GM13976 (cell line): ENCODE measurements around the gene HOXB7.

Experiments
- DNase-seq: peaks from one replicate; pipeline ENCODE4 v3.0.0; 2012; ENCODE audit warnings: low spot score
- in situ Hi-C: fragments of 300-500 bp; cut with MboI; formaldehyde crosslinking; loops from one replicate; pipeline ENCODE4 v1.12.0; 2022; ENCODE audit warnings: low sequenced_read_pairs, mixed read lengths, inconsistent platforms; ENCODE audit not compliant: unreplicated experiment
- TF ChIP-seq, protein P1 (sequence below): IDR thresholded peaks from 2 replicates; pipeline ENCODE4 v1.5.1; 2012; ENCODE audit warnings: borderline replicate concordance, mild to moderate bottlenecking; ENCODE audit not compliant: insufficient read depth; ENCODE audit errors: extremely low read depth, missing control alignments, control extremely low read depth

Gene HOXB7

DNA sequence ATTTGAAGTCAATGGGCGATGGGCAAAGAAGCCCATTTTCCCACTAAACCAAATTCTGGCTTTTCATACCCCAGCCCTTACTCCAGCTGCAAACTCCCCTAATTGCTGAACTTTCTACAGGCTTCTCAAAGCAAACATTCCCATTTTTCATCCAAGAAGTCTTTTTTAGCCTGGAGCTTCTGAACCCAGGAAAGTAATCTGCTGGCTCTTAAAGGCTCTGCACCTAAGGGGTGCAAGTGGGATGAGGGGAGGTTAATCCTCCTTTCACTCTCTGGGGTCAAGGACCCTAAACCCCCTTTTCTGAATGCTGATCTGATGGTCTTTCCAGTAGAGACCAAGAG is 2.4 kb downstream of the HOXB7 start:
- no peak for DNase-seq
- in situ Hi-C loops = no loop called here
- TF ChIP-seq, protein P1, sequence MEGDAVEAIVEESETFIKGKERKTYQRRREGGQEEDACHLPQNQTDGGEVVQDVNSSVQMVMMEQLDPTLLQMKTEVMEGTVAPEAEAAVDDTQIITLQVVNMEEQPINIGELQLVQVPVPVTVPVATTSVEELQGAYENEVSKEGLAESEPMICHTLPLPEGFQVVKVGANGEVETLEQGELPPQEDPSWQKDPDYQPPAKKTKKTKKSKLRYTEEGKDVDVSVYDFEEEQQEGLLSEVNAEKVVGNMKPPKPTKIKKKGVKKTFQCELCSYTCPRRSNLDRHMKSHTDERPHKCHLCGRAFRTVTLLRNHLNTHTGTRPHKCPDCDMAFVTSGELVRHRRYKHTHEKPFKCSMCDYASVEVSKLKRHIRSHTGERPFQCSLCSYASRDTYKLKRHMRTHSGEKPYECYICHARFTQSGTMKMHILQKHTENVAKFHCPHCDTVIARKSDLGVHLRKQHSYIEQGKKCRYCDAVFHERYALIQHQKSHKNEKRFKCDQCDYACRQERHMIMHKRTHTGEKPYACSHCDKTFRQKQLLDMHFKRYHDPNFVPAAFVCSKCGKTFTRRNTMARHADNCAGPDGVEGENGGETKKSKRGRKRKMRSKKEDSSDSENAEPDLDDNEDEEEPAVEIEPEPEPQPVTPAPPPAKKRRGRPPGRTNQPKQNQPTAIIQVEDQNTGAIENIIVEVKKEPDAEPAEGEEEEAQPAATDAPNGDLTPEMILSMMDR = no peak

DNA sequence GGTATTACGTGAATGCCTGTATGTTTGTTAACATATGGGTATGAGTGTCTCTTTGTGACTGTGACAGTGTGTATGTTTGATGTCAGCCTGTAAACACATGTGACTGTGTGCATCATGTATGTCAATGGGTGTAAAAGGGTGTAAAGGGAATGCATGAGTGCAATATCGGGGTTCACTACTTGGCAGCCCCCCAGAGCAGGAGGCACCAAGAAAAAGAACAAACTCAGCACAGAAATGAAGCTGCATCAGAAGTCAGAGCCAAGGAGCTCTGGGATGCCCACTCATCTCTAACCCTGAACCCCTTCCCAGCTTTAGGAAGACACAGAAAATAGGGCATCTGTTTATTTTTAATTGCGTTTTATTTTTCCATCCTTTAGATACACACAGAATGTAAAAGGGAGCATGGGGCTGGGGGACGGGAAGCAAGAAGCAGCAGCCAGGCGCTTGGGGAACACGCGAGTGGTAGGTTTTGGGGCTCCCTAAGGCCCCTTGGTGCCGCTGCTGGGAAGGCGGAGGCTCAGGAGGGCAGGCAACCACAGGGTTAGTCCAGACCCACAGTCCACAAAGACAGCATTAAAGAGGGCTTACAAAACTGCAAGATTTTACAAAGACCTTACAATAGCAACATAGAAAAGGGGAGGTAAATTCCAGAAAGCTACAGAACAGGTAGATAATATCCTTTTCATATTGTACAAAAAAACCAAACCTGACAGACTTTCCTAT is 3.8 kb downstream of the HOXB7 start:
- TF ChIP-seq, protein P1 = no peak
- in situ Hi-C loops = no loop called here
- DNase-seq = no peak

DNA sequence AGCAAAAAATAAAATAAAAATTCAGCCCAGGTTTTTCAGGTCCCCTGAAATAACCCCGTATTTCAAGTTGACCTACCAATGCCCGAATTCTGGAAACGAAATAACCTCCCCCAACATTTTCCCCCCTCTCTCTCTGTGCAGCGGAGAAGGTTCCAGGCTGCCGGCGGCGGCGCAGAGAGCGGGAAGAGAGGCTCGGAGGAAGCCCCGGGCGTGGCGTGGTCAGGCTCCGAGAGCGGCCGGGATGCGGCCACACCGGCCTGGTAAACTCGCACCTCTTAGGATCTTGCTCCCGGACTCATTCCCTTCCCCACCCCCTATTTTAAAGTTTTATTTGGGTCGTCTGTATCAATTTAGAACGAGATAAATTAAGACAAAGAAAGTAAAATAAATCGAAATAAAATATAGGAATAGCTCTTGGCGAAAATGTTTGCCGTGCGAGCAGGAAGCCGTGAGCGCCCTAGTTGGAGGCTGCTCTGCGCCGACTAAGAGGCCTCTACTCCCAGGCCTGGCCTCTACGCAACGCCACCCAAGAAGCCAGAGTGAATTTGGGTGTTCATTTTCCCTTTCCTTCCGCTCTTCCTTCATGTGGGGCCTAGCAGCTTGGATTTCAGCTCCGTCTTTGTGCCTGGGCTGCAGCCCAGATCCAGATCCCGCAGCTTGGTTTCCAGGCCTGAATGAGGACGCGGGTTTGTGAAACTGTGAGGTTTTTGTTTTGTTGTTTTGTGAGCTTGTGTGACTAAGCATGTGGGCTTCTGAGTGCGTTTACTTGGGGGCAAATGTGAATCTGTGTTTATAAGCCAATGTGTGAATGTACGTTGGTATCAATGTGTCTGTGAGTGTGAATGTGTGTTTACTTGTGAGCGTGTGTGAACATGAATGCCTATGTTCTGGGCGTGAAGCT is 4.6 kb downstream of the HOXB7 start:
- in situ Hi-C loops = no loop called here
- TF ChIP-seq, protein P1 = no peak
- DNase-seq = no peak

DNA sequence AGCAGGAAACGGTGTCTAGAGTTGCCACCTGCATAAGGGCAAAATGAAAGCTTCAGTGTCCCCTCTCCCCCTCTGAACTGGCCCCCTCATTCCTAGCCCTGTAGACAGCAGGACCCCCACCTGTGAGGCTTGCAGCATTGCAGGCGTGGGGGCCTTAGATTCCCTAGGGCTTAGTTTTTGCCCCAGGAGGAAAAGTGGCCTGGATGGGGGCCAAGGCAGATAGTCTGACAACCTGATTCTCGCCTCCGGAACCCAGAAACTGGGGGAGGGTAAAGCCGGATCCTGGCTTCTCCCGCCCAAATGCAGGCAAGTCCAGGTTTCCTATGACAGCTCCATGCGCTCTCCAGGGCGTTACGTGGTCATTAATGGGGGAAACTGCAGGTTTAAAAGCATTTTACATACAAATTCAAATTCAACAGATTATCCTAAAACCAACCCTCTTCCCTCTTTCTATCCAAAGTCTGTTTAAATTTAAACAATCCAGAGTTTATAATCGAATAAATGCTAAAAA is 5.4 kb downstream of the HOXB7 start:
- in situ Hi-C loops = no loop called here
- DNase-seq = no peak
- TF ChIP-seq, protein P1 = no peak

DNA sequence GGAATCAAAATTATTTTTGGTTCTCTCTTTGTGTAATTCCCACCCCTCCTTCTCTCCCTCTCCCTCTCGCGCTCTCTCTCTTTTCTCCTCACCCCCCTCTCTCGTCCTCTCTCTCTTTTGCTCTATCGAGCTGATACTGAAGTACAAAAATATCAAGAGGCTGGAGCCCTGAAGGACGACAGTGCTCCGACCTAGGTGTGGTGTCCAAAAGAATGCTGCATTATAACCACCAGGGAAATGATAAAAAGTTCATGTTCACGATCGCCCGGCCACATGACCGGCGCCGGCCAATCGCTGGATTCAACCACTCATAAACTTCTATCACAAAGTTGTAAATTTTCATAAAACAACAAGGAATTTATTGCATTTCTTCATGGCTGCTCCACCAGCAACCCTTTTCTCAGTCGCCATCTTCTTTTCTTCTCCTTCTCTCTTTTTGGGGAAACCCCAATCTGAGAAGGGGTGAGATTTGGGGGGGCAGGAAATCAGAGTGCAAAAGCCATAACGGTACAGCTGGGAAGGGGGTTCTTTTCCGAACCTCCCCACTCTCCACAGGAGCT is 6.0 kb downstream of the HOXB7 start, which contains the start of gene HOXB6:
HOXB6 (minus strand) TSS at position 217 of the 560 bp plus-strand sequence. CDS start 6,836 bp downstream, outside the sequence.
- in situ Hi-C loops = no loop called here
- TF ChIP-seq, protein P1 = no peak
- DNase-seq = no peak

- TF ChIP-seq, protein P1 = no peak
- in situ Hi-C loops = no loop called here
- no peak for DNase-seq
Observed at GRCh38 chr17:48603959-48604769, 6.7 kb downstream of the HOXB7 start.
